HTERT RPE-1 (cell line): Measurements from ENCODE around the gene RFC2.
"Not testable (repeated sequence)": the region's sequence is repeated elsewhere in the genome, so short reads cannot be mapped to it uniquely, and the experiment has no call there.

Source experiments
- in situ Hi-C: fragments of 300-500 bp; cut with MboI; formaldehyde crosslinking; loops from 4 replicates; pipeline ENCODE4 v1.14.3; 2020; ENCODE audit warnings: low sequenced_read_pairs

Gene RFC2

GRCh38 chr7:74220229-74220628, 34.0 kb downstream of the RFC2 start:
- in situ Hi-C loops: no loop called here

- in situ Hi-C loops: no loop called here
These were observed 34.8 kb downstream of the RFC2 start for GRCh38 chr7:74219416-74219815.

GRCh38 chr7:74218343-74218698, 35.9 kb downstream of the RFC2 start:
- in situ Hi-C loops: no loop called here

GRCh38 chr7:74217455-74218342, 36.5 kb downstream of the RFC2 start:
- in situ Hi-C loops: no loop called here

- in situ Hi-C loops: no loop called here
These were observed 37.8 kb downstream of the RFC2 start for GRCh38 chr7:74216361-74216761.

GRCh38 chr7:74215921-74216320, 38.3 kb downstream of the RFC2 start:
- in situ Hi-C loops: no loop called here

GRCh38 chr7:74214816-74215630, 39.2 kb downstream of the RFC2 start:
- in situ Hi-C loops: no loop called here

GRCh38 chr7:74212661-74213060, 41.5 kb downstream of the RFC2 start:
- in situ Hi-C loops: no loop called here

- in situ Hi-C loops: not testable (repeated sequence)
These were observed 46.0 kb downstream of the RFC2 start for GRCh38 chr7:74208241-74208640.

GRCh38 chr7:74207586-74207985, 46.6 kb downstream of the RFC2 start:
- in situ Hi-C loops: no loop called here

GRCh38 chr7:74206589-74207120, 47.5 kb downstream of the RFC2 start:
- in situ Hi-C loops: no loop called here

GRCh38 chr7:74206052-74206451, 48.1 kb downstream of the RFC2 start:
- in situ Hi-C loops: not testable (repeated sequence)

GRCh38 chr7:74203956-74204618, 50.1 kb downstream of the RFC2 start:
- in situ Hi-C loops: no loop called here

- in situ Hi-C loops: no loop called here
These were observed 51.2 kb downstream of the RFC2 start for GRCh38 chr7:74202841-74203556.

- in situ Hi-C loops: no loop called here
These were observed 54.4 kb downstream of the RFC2 start for GRCh38 chr7:74199551-74200355.

GRCh38 chr7:74197449-74198124, 56.6 kb downstream of the RFC2 start:
- in situ Hi-C loops: no loop called here

- in situ Hi-C loops: not testable (repeated sequence)
These were observed 58.1 kb downstream of the RFC2 start for GRCh38 chr7:74195968-74196654.

GRCh38 chr7:74195139-74195860, 58.9 kb downstream of the RFC2 start:
- in situ Hi-C loops: not testable (repeated sequence)
